Upper lobe of left lung (tissue), 4 donors: ENCODE data around the gene CELSR1.

Experiments used
- CTCF ChIP-seq, 6 experiments: fragments of 450-650 bp in 4 of 6; fragments of 200-600 bp in 2 of 6; sonication (generic) in 2 of 6; IDR thresholded peaks; one replicate each; pipeline ENCODE4 v1.5.1; 2016 to 2019; ENCODE audit warnings: antibody characterized with exemption in 6 of 6
- POLR2A ChIP-seq, 4 donors: fragments of 450-650 bp; IDR thresholded peaks; one replicate each; pipeline ENCODE4 v1.5.1; 2016 to 2017; ENCODE audit warnings: antibody characterized with exemption in 4 of 4, mild to moderate bottlenecking in 2 of 4
- POLR2AphosphoS5 ChIP-seq, 2 donors: sonication (generic); formaldehyde crosslinking; IDR thresholded peaks; one replicate each; pipeline ENCODE4 v1.5.1; 2017; ENCODE audit warnings: antibody characterized with exemption in 2 of 2

GRCh38 chr22:46486996-46487717 is 50.3 kb downstream of the CELSR1 start:
- TF ChIP-seq POLR2A (IDR thresholded peaks at IDR 0.05) (no peak), CTCF (IDR thresholded peaks at IDR 0.05) (no peak), POLR2AphosphoS5 (IDR thresholded peaks at IDR 0.05) (no peak)
